NCI-H187 treated with DMSO at 0.1 percent for 48 hours (cell line): ENCODE measurements around the gene HDAC11.

Source experiments
- DNase-seq: peaks from one replicate; lab custom pipeline; 2025; lab: John Stamatoyannopoulos, UW

The HDAC11 gene

GRCh38 chr3:13544293-13544831 is 64.3 kb downstream of the HDAC11 start:
- no peak for DNase-seq

DNA sequence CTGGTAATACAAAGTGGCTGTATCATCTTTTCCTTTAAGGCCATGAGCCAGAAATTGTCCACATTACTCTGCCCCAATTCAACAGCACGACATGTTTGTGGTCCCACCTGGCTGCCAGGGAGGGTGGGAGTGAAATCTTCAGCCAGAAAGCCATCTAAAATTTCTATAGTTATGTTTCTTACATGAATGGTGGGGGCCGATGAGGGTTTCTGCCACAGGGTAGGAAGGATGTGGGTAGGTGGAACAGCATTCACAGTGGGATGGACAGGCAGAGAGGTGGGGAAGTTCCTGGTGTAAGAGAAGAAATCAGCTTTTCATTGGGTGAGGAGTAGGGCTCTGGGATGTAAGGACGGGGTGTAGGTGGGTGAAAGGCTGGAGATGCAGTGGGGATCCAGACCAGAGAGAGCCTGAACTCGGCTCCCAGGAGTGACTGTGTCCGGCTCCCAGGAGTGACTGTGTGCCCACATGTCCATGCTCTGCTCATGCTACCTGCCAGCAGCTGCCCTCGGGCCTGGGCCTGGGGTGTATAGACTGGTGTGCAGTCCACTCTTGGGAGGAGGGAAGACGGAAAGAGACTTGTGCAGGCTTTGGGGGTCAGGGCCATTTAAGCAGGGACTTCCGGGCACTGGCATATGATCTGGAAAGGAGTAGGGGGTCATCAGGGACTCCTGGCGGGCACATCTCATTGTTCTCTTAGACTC is 65.0 kb downstream of the HDAC11 start:
- no peak for DNase-seq

DNA sequence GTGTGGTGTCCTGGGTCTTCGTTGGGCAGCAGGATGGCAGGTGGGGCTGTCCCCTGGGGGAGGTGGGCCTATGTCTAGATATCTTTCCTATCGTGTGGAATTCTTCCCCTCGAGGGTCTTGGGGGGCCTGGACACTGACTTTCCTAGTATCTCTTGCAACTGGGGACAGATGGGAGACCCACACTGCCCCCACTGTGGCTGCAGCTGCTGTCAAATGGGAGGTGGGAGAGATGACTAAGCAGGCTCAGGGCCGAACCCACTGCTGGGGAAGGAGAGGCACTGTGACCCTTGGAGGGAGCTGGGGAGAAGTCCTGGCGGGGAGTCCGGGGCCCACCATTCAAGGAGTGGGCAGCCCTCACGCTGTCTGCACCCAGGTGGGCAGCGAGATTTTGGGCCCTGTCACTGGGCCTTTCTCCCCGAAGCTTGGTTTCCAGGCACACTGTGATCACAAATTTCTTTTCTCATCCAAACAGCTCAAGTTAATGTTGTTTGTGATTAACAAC is 65.9 kb downstream of the HDAC11 start:
- no peak for DNase-seq

- no peak for DNase-seq
Observed at GRCh38 chr3:13546667-13547171, 66.6 kb downstream of the HDAC11 start.

GRCh38 chr3:13547591-13548371 is 67.7 kb downstream of the HDAC11 start:
- DNase-seq, result no peak

DNA sequence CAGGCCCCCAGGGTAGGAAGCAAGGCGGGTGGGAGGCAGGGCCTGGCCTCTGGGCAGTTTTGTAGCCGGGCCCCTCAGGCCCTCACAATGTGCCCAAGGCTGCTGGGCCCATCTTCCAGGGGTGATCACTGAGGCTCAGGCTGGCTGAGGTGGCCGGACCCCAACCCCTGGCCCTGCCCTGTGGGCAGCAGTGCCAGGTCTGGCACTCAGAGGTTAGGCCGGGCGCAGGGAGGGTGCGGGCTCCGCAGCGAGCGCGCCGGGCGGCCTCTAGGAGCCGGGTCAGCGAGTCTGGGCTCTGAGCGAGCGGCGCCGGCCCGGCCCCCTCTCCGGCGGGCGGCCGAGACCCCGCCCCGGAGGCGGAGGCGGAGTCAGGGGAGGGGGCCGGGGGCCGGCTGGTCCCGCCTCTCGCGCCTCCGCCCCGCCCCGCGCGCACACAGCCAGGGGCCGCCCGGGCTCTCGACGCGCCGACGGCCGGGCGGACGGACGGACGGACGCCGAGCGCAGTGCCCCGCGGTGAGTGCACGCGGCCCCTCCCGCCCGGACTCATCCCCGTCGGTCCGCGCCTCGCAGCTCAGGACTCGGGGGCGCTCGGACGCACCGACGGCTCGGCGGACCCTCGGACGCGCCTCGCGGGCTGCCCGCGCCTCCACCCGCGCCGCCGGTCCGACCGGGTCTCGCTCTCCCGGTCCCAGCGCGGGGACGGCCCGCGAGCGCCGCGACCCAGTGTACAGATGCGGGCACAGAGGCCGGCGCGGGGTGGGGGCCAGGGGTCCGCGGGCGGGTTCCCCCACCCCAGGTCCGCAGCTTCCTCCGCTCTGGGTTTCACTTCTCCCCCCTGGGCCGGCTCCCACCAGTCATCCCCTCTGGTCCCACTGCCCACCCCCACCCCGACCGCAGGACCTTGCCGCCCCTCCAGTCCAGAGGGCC is 68.9 kb downstream of the HDAC11 start, which contains the start of gene FBLN2:
TSS of gene FBLN2 (plus strand) at position 430 of the 927 bp plus-strand sequence. CDS start 21,231 bp downstream, outside the sequence.
- DNase-seq, result no peak

DNA sequence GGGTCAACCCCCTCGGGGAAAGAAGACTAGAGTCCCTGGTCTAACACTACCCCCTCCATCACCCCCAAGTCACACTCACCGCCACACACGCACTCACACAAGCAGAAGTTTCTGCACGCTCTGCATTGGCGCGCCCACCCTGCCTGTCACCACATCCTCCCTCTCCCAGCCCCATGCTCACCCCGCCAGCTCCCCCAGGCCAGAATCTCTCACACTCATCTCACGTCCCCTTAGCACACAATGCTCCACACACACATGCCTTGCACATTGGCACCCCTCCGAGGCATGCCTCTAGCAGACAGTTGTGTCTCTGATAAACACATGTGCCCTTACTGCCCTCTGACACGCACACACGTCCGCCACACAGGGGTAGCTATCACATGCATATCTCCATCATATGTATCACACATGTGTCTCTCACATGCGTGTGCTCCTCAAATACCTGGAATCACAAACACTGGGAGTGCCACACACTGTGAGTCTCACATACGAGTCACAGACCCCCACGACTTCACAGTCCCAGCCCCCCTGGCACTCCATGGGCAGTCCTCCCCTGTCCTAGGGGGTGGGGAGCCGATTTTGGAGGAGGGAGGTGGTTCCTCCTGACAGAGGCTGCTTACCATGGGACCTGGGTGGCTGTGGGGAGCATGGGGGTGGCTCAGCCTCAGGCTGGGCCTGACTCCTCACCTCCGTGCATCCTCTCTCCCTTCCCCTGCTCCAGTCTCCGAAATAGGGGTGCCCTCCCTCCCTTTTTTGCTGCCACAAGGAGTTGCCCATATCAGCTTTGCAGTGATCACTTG is 69.7 kb downstream of the HDAC11 start:
- DNase-seq, result no peak

DNA sequence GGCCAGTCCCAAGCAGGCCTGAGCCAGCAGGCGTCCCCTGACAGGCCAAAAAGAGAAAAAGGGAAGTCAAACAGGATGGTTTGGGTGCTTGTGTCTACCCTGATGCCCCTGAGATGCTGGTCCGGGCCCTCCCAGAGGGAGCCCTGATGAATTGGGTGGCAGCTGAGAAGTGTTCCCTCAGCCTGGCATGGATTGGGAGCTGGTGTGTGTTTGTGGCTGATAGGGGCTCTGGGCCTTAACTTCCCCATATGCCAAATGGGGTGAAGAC is 70.3 kb downstream of the HDAC11 start:
- no peak for DNase-seq

- no peak for DNase-seq
Observed at GRCh38 chr3:13550791-13551360, 70.8 kb downstream of the HDAC11 start.

- DNase-seq, result no peak
Observed at GRCh38 chr3:13552857-13553652, 72.9 kb downstream of the HDAC11 start.

GRCh38 chr3:13553686-13554085 is 73.6 kb downstream of the HDAC11 start:
- no peak for DNase-seq

DNA sequence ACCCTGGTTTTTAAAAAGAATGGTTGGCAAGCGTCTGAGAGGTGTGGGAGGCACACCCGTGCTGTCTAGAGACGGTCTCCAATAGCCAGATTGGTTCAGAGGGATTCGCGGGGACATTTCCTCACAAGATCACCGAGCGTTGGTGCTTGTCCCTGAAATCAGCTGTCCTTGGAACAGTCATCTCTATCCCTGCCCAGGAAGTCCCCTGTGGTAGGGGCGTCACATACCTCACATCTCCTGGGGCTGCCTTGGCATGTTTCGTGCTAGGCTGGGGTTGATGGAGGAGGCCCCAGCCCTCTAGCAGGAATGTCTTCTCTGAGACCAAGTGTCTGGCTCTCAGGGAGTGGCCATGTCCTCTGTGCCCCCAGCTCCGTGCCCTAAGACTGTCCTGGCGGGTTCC is 75.6 kb downstream of the HDAC11 start:
- DNase-seq, result no peak
